H1 (cell line): ENCODE measurements around the gene WDR1. TPM values are rescaled to one million over a fixed set of nuclear protein-coding genes. Genes with fewer than 3 reads are reported as not detected.

Experiments
- CTCF ChIA-PET: fragments of 300-600 bp; sonication (Branson Sonifier 250); formaldehyde crosslinking; loops from one replicate; lab custom pipeline; 2021; ENCODE audit not compliant: partially characterized antibody; lab: Charles Lee
- POLR2A ChIA-PET: fragments of 300-600 bp; sonication (Branson Sonifier 250); formaldehyde crosslinking; loops from one replicate; lab custom pipeline; 2021; ENCODE audit warnings: inconsistent platforms; ENCODE audit not compliant: partially characterized antibody; lab: Charles Lee
- DNase-seq, 2 experiments: peaks; one replicate each; pipeline versions ENCODE4 v3.0.0 to v3.0.0-alpha.2; 2010 to 2022; ENCODE audit warnings: low spot score in 2 of 2, low read depth in 1 of 2, mixed read lengths in 1 of 2
- FAIRE-seq: peaks from 2 replicates; lab custom pipeline; 2011; peaks lifted over from hg19 to GRCh38; lab: Jason Lieb, UNC
- H2AFZ ChIP-seq: 2 replicates; pipeline ENCODE4 v1.8.1; 2012; ENCODE audit warnings: low read length, inconsistent platforms
- H2AK5ac ChIP-seq: 2 replicates; pipeline ENCODE4 v1.6.1; 2013; ENCODE audit warnings: low read depth, low read length
- H2BK120ac ChIP-seq: replicated peaks from 2 replicates; pipeline ENCODE3; 2013; ENCODE audit warnings: low read depth, low read length, inconsistent platforms
- H2BK12ac ChIP-seq: 2 replicates; pipeline ENCODE4 v1.6.1; 2013; ENCODE audit warnings: low read depth, low read length
- H2BK15ac ChIP-seq: 2 replicates; pipeline ENCODE4 v1.6.1; 2013; ENCODE audit warnings: low read length
- H2BK20ac ChIP-seq: 2 replicates; pipeline ENCODE4 v1.6.1; 2013; ENCODE audit warnings: low read length
- H2BK5ac ChIP-seq: 2 replicates; pipeline ENCODE4 v1.6.1; 2013; ENCODE audit warnings: low read depth, low read length
- H3K14ac ChIP-seq: 2 replicates; pipeline ENCODE4 v1.6.1; 2013; ENCODE audit warnings: inconsistent platforms; ENCODE audit not compliant: insufficient read length
- H3K18ac ChIP-seq: 2 replicates; pipeline ENCODE4 v1.6.1; 2013; ENCODE audit warnings: low read length; ENCODE audit errors: extremely low read depth
- H3K23ac ChIP-seq: 2 replicates; pipeline ENCODE4 v1.6.1; 2013; ENCODE audit warnings: inconsistent platforms; ENCODE audit not compliant: insufficient read length
- H3K23me2 ChIP-seq: 2 replicates; pipeline ENCODE4 v1.6.1; 2013; ENCODE audit warnings: low read depth, low read length
- H3K27ac ChIP-seq: 2 replicates; pipeline ENCODE4 v1.6.1; 2011; ENCODE audit warnings: low read depth, low read length, inconsistent platforms
- H3K27me3 ChIP-seq, 4 experiments: replicated peaks in 1 of 4; 1 replicate in 1 of 4; 2 replicates in 3 of 4; pipeline versions ENCODE4 v1.6.1 to v1.8.1; 2011 to 2013; ENCODE audit warnings: low read length in 3 of 4, mild to moderate bottlenecking in 3 of 4, inconsistent platforms in 2 of 4, mixed read lengths in 2 of 4, moderate library complexity in 1 of 4; ENCODE audit not compliant: control insufficient read depth in 3 of 4, insufficient read depth in 3 of 4; ENCODE audit errors: extremely low read depth in 1 of 4
- H3K36me3 ChIP-seq, 4 experiments: 2 replicates each; pipeline versions ENCODE4 v1.6.1 to v1.8.1; 2011 to 2013; ENCODE audit warnings: mild to moderate bottlenecking in 4 of 4, low read length in 3 of 4, moderate library complexity in 2 of 4, control low read depth in 1 of 4, inconsistent platforms in 1 of 4; ENCODE audit not compliant: insufficient read depth in 4 of 4, control insufficient read depth in 2 of 4
- H3K4ac ChIP-seq: replicated peaks from 2 replicates; pipeline ENCODE3; 2013; ENCODE audit warnings: low read length, low read depth, mixed read lengths, inconsistent platforms; ENCODE audit not compliant: insufficient read length
- H3K4me1 ChIP-seq, 4 experiments: replicated peaks in 1 of 4; 1 replicate in 1 of 4; 2 replicates in 3 of 4; pipeline versions ENCODE4 v1.6.1 to v1.8.1; 2011 to 2013; ENCODE audit warnings: low read length in 3 of 4, inconsistent platforms in 2 of 4, mixed read lengths in 1 of 4; ENCODE audit not compliant: insufficient read depth in 4 of 4, control insufficient read depth in 3 of 4
- H3K4me2 ChIP-seq, 2 experiments: 2 replicates each; pipeline versions ENCODE4 v1.6.1 to v1.8.1; 2011 to 2013; ENCODE audit warnings: low read depth in 2 of 2, low read length in 2 of 2, control low read depth in 1 of 2, inconsistent platforms in 1 of 2, mild to moderate bottlenecking in 1 of 2; ENCODE audit not compliant: insufficient read depth in 1 of 2
- H3K4me3 ChIP-seq, 4 experiments: fragments of 200-600, 300-600 bp in 1 of 4; sonication (generic), shearing (Covaris generic), sonication (Bioruptor Twin) in 1 of 4; 2 replicates each; pipeline versions ENCODE4 v1.5.1 to v1.8.1; 2011 to 2016; ENCODE audit warnings: low read length in 4 of 4, low read depth in 3 of 4, control low read depth in 2 of 4, inconsistent platforms in 2 of 4, mild to moderate bottlenecking in 2 of 4, mixed read lengths in 1 of 4, moderate library complexity in 1 of 4; ENCODE audit not compliant: insufficient read depth in 2 of 4; ENCODE audit errors: extremely low read depth in 1 of 4
- H3K56ac ChIP-seq: replicated peaks from 2 replicates; pipeline ENCODE3; 2013; ENCODE audit warnings: low read depth, mild to moderate bottlenecking, mixed read lengths, low read length, inconsistent platforms; ENCODE audit not compliant: insufficient read length
- H3K79me1 ChIP-seq: 2 replicates; pipeline ENCODE4 v1.6.1; 2013; ENCODE audit warnings: low read depth, low read length, control low read depth
- H3K79me2 ChIP-seq, 2 experiments: 2 replicates each; pipeline versions ENCODE4 v1.6.1 to v1.8.1; 2012 to 2013; ENCODE audit warnings: low read length in 2 of 2, mild to moderate bottlenecking in 2 of 2, inconsistent platforms in 1 of 2; ENCODE audit not compliant: insufficient read depth in 2 of 2, control insufficient read depth in 1 of 2
- H3K9ac ChIP-seq, 4 experiments: replicated peaks in 1 of 4; 1 replicate in 1 of 4; 2 replicates in 3 of 4; pipeline versions ENCODE4 v1.6.1 to v1.8.1; 2011 to 2013; ENCODE audit warnings: low read depth in 3 of 4, low read length in 3 of 4, control low read depth in 2 of 4, mild to moderate bottlenecking in 2 of 4, moderate library complexity in 2 of 4, inconsistent platforms in 1 of 4; ENCODE audit errors: extremely low read depth in 1 of 4
- H3K9me3 ChIP-seq, 2 experiments: 2 replicates each; pipeline versions ENCODE4 v1.6.1 to v1.8.1; 2012 to 2013; ENCODE audit warnings: mild to moderate bottlenecking in 2 of 2, moderate library complexity in 2 of 2, control low read depth in 1 of 2, inconsistent platforms in 1 of 2, low read depth in 1 of 2, low read length in 1 of 2, mixed read lengths in 1 of 2; ENCODE audit not compliant: insufficient read depth in 2 of 2
- H4K20me1 ChIP-seq, 2 experiments: replicated peaks in 1 of 2; 2 replicates each; pipeline versions ENCODE3 to v1.8.1; 2011 to 2013; ENCODE audit warnings: inconsistent platforms in 2 of 2, low read length in 2 of 2, mild to moderate bottlenecking in 1 of 2; ENCODE audit not compliant: insufficient read depth in 2 of 2, control insufficient read depth in 1 of 2
- H4K5ac ChIP-seq: 2 replicates; pipeline ENCODE4 v1.6.1; 2013; ENCODE audit warnings: low read length, low read depth, mixed read lengths, inconsistent platforms; ENCODE audit not compliant: insufficient read length
- H4K8ac ChIP-seq: 2 replicates; pipeline ENCODE4 v1.8.0; 2013; ENCODE audit warnings: mild to moderate bottlenecking, moderate library complexity, low read length, inconsistent platforms; ENCODE audit not compliant: insufficient read depth; ENCODE audit errors: extremely low read depth
- H4K91ac ChIP-seq: replicated peaks from 2 replicates; pipeline ENCODE3; 2013; ENCODE audit warnings: low read length, mixed read lengths, inconsistent platforms; ENCODE audit not compliant: insufficient read length
- BACH1 ChIP-seq: IDR thresholded peaks from 2 replicates; pipeline ENCODE4 v1.6.1; 2012; ENCODE audit warnings: low read length, improper control_type of control experiment
- BCL11A ChIP-seq, 2 experiments: IDR thresholded peaks; one replicate each; pipeline ENCODE4 v1.6.1; 2011; ENCODE audit warnings: low read depth in 2 of 2, low read length in 2 of 2, mild to moderate bottlenecking in 2 of 2
- CEBPB ChIP-seq: IDR thresholded peaks from 2 replicates; pipeline ENCODE4 v1.6.1; 2012; ENCODE audit warnings: low read depth, low read length
- CREB1 ChIP-seq: IDR thresholded peaks from 2 replicates; pipeline ENCODE4 v1.6.1; 2012; ENCODE audit warnings: inconsistent platforms
- EP300 ChIP-seq, 2 experiments: IDR thresholded peaks; 1 replicate in 1 of 2; 2 replicates in 1 of 2; pipeline ENCODE4 v1.6.1; 2011 to 2012; ENCODE audit warnings: low read depth in 2 of 2, low read length in 2 of 2, mild to moderate bottlenecking in 2 of 2, borderline replicate concordance in 1 of 2, inconsistent platforms in 1 of 2, moderate library complexity in 1 of 2
- JUN ChIP-seq: IDR thresholded peaks from 2 replicates; pipeline ENCODE4 v1.6.1; 2011; ENCODE audit warnings: low read depth, mild to moderate bottlenecking, improper control_type of control experiment, low read length
- JUND ChIP-seq: IDR thresholded peaks from 2 replicates; pipeline ENCODE4 v1.6.1; 2011; ENCODE audit warnings: mild to moderate bottlenecking, improper control_type of control experiment, low read length
- PHF8 ChIP-seq: fragments of 200-600 bp; sonication (generic); conservative IDR thresholded peaks from 2 replicates; pipeline ENCODE4 v1.7.1; 2012; ENCODE audit warnings: low read depth, mild to moderate bottlenecking, inconsistent platforms, low read length, moderate library complexity
- SP4 ChIP-seq: IDR thresholded peaks from 2 replicates; pipeline ENCODE4 v1.6.1; 2012; ENCODE audit warnings: low read length, inconsistent platforms
- TCF12 ChIP-seq: IDR thresholded peaks from 2 replicates; pipeline ENCODE4 v1.6.1; 2011; ENCODE audit warnings: low read depth, mild to moderate bottlenecking, low read length
- TEAD4 ChIP-seq: IDR thresholded peaks from 2 replicates; pipeline ENCODE4 v1.6.1; 2012; ENCODE audit warnings: low read depth, low read length, inconsistent platforms, mixed read lengths
- ZNF274 ChIP-seq: IDR thresholded peaks from 2 replicates; pipeline ENCODE4 v1.7.0; 2012; ENCODE audit warnings: low read length, borderline replicate concordance; ENCODE audit errors: extremely low read depth
- WGBS, 2 experiments: shearing (Covaris generic) in 1 of 2; methylation state at CpG; one replicate each; pipeline versions ENCODE4 v1.1.6 to v1.1.7; 2013 to 2015; ENCODE audit warnings: low lambda C conversion rate in 2 of 2, mixed read lengths in 2 of 2, inconsistent platforms in 1 of 2, low coverage in 1 of 2, missing lambda C conversion rate in 1 of 2; ENCODE audit not compliant: insufficient replicate concordance in 2 of 2, insufficient coverage in 1 of 2, insufficient read length in 1 of 2; ENCODE audit errors: extremely low coverage in 1 of 2, missing lambda C conversion rate in 1 of 2; 5-methylcytosine and 5-hydroxymethylcytosine counted together
- polyA plus RNA-seq, 7 experiments: library from polyadenylated mRNA; depleted of rRNA in 3 of 7; stranded (reverse) in 5 of 7; unstranded in 2 of 7; fragments of >200 nt in 5 of 7; fragments of 200-250 nt in 2 of 7; gene quantifications; 1 replicate in 5 of 7; 2 replicates in 1 of 7; 4 replicates in 1 of 7; pipeline versions ENCODE4 v1.2.1 to v1.2.3, GENCODE V29; 2011 to 2013; ENCODE audit warnings: missing spikeins in 2 of 7, mixed read lengths in 2 of 7
- total RNA-seq: library from RNA; stranded (reverse); fragmentation: NEBNext Ultra II Directional; extraction: Animal tissue kit (Norgen Biotek cat#: 25700); gene quantifications from 2 replicates; pipeline ENCODE4 v1.2.1, GENCODE V29; 2021
- TF ChIP-seq, protein P1 (sequence below): IDR thresholded peaks from 2 replicates; pipeline ENCODE4 v1.6.1; 2012; ENCODE audit warnings: inconsistent platforms

The WDR1 gene
- total and polyA plus RNA-seq, 2 of the 8 experiments (the other 6 are each of a cell fraction or from before 2014, with no cell fraction given), result 315 to 377 TPM

DNA sequence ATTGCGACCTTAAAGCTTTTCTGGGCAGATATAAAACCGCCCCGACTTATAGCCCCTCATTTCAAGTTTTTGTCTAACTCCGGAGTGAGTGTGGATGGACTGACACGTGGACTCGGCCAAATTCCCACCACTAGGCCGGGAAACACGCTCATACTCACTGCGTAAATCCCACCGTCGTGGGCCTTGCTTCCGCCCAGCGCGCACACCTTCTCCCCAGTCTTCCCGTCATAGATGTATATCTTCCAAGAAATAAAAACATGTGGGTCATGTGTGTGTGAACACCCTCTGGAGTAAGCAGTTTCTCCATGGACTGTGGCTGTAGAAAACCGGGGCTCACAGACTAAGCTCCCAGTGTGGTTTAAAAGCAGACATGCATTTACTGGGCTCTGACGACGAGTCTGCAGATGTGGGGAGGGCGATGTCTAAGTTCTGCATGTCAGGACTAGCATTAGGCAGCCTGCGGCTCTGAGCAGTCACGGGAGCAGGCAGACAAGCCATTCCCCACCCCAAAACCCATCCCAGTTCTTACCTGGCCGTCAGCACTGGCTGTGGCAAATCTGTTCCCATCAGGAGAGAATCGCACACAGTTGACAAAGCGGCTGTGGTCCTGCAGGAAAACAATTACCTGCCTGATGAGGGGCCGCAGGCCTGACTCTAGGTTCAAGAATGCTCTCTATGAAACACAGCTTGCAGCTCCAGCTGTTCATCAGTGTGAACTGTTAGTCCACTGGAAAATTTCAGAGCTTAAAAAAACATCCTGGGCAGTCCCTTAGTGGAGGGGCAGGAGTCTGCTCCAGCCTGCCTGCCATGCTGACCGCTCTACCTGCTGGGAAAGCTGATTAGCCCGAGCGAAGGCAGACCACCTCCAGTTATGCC, 28.2 kb downstream of the WDR1 start:
- no peak overlapping the region for H2AFZ ChIP-seq
- peaks cover 57 to 91% (median 83%) of the 10 kb centered on the region in 4 experiments for H3K36me3 ChIP-seq
- H4K91ac ChIP-seq, result no peak overlapping the region
- H4K8ac ChIP-seq, result no peak overlapping the region
- H2BK12ac ChIP-seq, result no peak overlapping the region
- no peak overlapping the region for H3K4ac ChIP-seq
- POLR2A ChIA-PET, result interaction anchor here (0.7 to 14.7 kb wide), 7 partner anchors 9 to 323 kb away, joined by 3 to 197 read pairs (median 4); partner anchors contain the start of gene WDR1
- no peak overlapping the region for H3K23ac ChIP-seq
- H3K9ac ChIP-seq, result no peak overlapping the region; a peak in 2 of 7 replicates
- no peak overlapping the region for H3K18ac ChIP-seq
- no peak overlapping the region for H2BK15ac ChIP-seq
- no peak overlapping the region for H2AK5ac ChIP-seq
- peaks cover 30 to 46% of the 10 kb centered on the region in 2 experiments for H4K20me1 ChIP-seq
- peaks cover 0 to 40% of the 10 kb centered on the region in 2 experiments; a peak in 2 of 4 replicates for H3K79me2 ChIP-seq
- H3K56ac ChIP-seq, result no peak overlapping the region
- DNase-seq (no peak), FAIRE-seq (no peak)
- no peak overlapping the region for H3K27ac ChIP-seq
- H3K4me1 ChIP-seq, result peaks cover 0 to 8% (median 4%) of the 10 kb centered on the region in 4 experiments; a peak in 5 of 7 replicates
- CTCF ChIA-PET, result interaction anchor here (0.5 to 4.5 kb wide), 10 partner anchors 9 to 1679 kb away, joined by 3 to 29 read pairs (median 4); no protein-coding TSS in a partner anchor
- H2BK20ac ChIP-seq, result no peak overlapping the region
- H3K9me3 ChIP-seq, result no peaks in the 10 kb centered on the region
- peaks cover 19% of the 10 kb centered on the region for H3K79me1 ChIP-seq
- no peak overlapping the region for H2BK120ac ChIP-seq
- H4K5ac ChIP-seq, result no peak overlapping the region
- WGBS, 2 experiments, result 92% methylated on average over 28 of the region's 28 CpGs; no CpG with 5 or more reads in 1 of the 2 experiments
- H3K4me3 ChIP-seq, result no peak overlapping the region
- H3K27me3 ChIP-seq, result no peaks in the 10 kb centered on the region
- no peak overlapping the region for H3K4me2 ChIP-seq
- no peak overlapping the region for H2BK5ac ChIP-seq
- H3K14ac ChIP-seq, result no peak overlapping the region
- no peaks in the 10 kb centered on the region; the same call in 1 of the 2 replicates for H3K23me2 ChIP-seq
- TF ChIP-seq CEBPB (no peak), BACH1 (no peak), JUN (no peak), TCF12 (no peak), JUND (no peak), SP4 (no peak), EP300 (IDR thresholded peaks at IDR 0.05; ENCODE audit: borderline replicate concordance in 1 of 2, low read depth in 2 of 2, low read length in 2 of 2) (no peak), CREB1 (no peak), PHF8 (no peak), TEAD4 (no peak), ZNF274 (no peak), BCL11A (IDR thresholded peaks at IDR 0.05; ENCODE audit: low read depth in 2 of 2, low read length in 2 of 2) (no peak)
- TF ChIP-seq, protein P1, sequence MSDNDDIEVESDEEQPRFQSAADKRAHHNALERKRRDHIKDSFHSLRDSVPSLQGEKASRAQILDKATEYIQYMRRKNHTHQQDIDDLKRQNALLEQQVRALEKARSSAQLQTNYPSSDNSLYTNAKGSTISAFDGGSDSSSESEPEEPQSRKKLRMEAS, result no peak
